Islet of Langerhans (tissue), 1 donor: ENCODE data around the gene ADAMTS2.

Source experiments
- FAIRE-seq: peaks from one replicate; lab custom pipeline; 2011; peaks lifted over from hg19 to GRCh38; lab: Jason Lieb, UNC

ADAMTS2 gene

DNA sequence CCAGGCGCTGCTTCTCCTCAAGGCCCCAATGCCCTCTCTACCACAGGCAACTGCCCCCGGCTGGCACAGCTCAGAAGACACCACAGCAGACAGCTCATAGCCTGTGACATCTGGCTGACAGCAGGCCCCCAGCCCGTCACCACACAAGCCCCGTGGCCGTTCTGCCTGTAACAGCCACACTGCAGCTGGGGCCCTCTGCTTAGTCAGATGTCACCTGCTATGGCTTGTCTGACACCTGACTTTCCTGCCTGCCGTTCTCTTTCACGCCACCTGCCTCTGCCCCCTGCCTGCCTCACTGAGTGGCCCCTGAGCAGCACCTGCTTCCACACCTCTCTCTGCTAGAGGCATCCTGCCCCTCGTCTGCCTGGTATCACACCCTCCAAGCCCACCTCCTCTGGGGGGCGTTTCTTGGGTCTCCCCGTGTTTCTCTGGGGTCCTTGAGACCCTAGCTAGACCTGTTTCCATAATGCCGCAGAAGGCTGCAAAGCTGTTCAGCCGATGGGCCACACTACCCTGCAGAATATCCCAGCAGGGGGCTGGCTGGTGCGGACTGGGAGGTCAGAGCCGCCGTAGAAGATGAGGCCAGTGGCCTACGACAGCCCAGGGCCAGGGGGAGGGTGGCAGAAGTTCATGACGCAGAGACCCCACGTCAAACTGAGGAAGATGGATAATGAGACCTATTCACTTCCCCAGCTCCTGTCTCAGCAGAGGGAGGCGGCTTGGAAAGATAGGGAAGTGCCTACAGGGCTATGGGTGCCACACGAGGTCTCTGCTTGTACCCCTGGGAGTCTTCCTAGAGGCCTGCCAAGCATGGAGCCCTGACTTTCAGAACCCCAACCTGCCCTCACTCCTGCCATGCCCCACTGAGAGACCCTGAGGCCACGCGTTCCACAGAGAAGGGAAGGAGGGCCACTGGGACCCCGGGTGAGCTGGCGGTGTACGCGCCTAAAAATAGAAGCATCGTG, 190.0 kb downstream of the ADAMTS2 start:
- FAIRE-seq, result no peak

DNA sequence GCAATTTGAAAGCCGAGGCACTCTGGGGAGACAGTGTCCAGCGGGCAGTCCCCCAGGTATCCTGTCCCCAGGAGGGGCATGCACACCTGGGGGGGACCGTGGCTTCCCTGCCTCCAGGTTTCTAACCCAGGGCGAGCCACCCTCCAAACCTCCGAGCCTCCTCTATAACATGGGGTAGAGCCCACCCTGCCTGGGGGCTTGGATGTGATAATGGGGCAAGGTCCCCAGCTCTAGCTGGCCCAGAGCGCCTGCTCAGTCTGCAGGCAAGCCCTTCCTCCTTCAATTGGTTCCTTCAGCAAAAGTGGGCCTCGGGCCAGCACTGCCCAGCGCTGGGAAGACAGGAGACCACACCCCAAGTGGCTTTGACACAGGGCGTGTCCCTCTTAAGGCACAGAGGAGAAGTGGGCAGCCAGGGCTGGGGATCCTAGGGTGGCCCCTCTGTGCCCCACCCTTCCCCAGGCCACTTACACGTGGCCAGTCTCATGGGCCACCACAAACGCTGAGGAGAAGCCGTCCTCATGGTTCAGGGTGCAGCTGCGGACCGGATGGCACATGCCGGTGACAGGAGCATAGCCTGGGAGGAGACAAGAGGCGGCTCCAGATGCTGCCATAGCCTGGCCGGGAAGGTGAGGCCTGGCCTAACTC, 190.8 kb downstream of the ADAMTS2 start:
- FAIRE-seq, result no peak

DNA sequence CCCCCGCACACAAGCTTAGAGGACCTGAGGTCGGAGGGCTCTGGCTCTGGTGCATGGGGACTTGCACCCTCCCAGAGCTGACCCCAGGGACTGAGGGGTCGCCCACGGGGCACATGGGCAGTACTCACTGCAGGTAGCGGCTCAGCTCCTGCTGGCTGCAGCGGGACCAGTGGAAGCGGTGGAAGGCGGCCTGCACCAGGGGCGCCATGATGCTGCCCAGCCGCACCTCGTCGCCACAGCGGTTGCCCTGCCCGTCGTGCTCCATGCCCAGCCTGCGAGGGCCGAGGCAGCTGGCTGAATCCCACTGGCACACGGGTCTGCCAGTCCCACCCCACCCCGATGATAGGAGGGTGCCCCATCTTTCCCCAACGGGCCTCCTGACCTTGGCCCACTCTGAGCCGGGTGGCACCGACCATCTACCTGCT, 191.3 kb downstream of the ADAMTS2 start:
- FAIRE-seq, result no peak

DNA sequence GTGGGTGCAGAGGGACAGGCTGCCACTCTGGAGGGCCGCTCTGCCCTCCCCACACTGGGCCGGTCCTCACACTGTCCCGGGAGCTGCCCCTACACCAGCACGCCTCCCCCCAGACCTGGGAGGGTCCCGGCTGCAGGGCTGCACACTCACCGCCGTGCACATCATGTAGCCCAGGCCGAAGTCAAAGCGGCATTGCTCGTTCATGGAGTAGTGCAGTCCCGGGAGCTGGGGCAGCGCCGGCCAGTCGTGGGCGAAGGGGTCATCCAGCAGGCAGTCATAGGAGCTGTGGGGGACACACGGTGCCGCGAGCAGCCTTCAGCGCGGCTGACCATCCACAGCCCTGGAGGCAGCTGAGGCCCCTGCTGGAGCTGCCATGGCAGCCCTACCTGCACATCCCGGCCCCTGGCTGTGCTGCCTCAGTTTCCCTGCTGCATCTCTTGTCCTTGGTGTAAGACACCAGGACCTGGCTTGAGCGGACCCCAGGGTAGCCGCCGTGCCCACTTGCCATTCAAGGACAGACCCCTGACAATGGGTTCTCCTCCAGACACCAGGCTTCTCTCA, 191.8 kb downstream of the ADAMTS2 start:
- FAIRE-seq, result no peak

DNA sequence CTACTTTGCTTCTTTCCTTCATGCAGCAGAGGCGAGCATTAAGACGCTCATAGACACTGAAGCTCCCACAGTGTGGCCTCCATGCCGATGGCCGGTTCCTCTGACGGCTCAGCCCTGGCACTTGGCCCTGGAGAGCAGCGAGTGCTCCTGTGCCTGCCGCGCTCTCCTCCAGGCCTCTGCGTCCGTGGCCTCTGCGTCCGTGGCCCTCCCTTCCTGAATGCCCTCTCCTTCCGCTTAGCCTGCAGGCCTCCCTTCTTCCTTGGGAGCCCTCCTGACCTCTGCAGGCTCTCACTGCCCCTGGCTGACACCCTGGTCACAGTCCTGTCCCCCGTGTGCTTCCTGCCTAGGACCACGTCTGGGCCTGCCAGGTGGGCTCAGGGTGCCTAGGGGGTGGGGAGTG, 192.3 kb downstream of the ADAMTS2 start:
- FAIRE-seq, result no peak

DNA sequence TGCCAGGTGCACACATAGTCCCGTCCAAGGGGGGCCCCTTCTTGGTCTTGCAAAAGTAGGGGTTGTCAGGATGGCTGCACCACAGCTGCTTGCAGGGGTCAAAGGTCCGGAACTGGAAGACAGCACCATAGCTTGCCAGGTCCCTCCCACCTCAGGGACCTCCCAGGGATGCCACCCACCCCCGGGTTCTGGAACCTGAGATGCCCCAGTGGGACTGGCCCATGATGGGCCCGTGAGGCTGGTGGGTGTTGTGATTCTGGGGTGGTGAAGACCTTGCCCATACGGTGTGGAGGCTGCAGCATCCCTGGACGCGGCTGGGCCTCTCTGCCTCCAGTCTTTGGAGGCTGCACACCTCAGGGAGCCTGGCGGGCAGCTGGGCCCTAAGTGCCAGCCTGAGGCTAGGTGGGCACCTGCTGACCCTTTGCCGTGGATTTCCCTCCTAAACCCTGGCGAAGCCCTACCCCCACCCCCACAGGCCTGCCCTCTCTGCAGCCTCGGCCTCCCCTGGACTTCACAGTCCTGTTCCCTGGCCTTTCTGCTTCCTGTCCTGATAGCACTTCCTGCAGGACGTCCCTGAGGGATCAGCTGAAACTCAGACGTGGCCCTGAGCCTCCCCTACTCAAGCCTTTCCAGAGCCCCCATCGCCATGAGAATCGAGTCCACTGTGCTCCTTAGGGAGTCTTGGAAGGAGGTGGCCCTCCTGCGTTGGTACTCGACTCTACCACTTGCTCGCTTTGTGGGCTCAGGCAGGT, 192.9 kb downstream of the ADAMTS2 start:
- no peak for FAIRE-seq

DNA sequence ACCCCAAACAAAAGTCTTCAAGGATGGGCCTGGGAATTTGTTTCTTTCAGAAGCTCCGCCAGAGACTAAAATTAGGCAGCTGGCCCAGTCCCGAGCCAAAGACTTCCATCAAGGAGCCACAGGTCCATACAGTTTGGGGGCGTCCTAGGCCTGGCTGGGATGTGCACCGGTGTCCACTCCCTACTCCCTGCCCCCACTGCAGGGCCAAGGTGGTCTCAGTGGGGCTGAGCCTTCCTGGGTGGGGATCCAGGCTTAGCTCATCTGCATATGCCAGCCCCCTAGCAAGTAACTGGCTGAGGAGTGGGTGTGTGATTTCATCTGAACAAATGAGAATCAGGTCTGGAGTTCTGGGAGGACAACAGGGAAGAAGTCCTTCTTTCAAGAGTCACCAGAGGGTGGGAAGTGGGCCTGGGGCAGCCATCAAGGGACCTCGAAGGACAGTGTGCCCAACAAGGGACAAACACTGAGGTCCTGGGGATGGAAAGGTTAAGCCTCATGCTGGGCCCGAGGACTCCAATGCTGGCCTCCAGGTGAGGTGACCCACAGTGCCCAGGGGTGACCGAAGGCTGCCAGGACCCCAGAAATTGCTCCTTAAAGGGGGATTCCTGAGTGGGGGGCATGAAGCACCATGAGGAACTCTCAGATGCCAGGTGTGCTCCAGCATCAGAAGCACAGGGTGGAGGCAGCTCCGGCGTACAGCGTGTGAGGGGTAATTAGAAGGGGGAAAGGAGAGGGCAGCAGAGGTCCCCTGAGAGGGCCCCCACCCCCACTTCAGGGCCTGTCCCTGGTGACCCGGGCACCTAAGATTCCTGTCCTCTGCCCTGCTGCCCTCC, 193.8 kb downstream of the ADAMTS2 start:
- no peak for FAIRE-seq

DNA sequence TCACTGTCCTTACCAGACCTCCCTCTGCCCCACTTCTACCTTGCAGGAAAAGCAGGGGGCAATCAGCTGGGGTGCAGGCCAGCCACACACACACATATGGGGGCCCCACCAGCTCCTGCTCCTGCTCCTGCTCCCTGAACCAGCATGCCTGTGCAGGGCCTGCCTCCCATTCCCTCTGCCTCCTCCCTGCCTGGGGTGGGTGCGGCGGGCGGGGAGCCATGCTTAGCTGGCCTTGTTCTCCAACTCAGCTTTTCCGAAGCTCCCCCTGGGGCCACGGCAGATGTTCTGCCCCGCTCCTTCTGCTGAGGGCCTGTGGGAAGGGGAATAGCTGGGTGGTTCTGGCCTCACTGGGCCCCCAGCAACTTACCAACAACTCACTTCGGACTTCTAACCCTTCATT, 195.2 kb downstream of the ADAMTS2 start:
- FAIRE-seq, result no peak

DNA sequence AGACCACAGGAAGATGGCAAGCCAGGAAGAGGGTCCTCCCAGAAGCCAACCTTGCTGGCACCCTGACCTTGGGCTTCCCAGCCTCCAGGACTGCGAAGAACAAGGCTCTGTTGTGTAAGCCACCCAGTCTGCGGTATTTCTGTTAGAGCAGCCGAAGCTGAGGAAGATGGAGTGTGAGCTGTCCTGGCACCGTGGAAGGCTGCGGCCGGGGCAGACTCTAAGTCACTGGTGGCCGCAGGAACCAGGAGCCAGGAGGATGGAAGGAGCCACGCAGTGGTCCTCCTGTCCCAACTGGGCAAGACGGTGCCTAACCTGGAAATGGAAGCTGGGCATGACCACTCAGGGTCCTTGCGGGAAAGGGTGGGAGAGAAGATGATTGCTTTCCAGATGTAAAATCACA, 196.0 kb downstream of the ADAMTS2 start:
- no peak for FAIRE-seq

DNA sequence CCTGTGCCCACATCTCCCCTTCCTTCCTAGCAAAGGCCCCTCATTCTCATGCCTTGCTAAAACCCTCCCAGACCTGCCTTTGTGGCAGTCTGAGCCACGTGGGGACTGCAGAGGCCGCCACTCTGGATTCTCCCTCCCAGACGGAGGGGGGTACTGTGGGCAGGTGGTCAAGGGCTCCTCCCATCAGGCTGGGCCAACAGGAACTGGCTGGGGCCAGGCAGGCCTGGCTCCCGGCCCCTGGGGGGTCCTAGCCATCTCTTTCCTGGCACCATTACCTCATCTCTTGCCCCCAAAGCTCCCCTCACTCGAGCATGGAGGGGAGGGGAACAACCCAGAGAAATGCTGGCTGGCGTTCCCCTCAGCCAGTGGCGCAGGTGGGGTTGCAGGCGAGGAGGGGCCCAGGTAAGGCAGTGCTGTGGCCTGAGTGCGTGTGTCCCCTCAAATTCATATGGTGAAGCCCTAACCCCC, 196.5 kb downstream of the ADAMTS2 start:
- FAIRE-seq, result no peak

DNA sequence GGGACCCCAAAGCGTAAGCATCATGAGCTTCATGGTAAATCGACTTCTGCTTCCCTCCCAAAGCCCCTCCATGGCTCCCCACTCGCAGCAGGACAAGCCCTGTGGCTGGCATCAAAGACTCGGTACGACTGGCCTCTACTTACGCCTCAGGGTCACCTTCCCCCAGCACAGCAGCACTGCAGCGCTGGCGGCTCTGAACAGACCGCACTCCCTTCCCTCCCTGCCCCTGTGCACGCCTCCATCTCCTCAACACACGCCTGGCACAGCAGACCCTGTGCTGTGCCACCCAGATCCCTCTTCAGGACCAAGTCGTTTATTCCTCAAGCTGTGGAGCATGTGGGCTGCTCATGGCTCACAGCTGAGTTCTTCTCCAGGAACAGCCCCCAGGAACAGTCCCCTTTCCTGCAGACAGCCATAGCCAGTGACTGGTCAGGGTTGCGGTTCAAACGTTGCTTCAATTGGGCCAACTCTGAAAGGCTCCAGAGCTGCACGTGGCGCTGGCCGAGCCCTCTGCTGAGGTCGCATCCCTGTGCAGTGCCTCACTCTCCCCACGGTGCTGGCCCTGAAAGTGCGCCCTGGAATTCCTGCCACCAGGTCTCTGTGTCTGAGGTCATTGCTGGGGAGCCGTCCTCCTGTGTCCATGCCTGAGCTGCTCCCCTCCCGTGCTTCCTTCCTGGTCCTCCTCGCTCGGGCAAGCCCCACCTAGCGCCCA, 197.1 kb downstream of the ADAMTS2 start:
- FAIRE-seq, result no peak

DNA sequence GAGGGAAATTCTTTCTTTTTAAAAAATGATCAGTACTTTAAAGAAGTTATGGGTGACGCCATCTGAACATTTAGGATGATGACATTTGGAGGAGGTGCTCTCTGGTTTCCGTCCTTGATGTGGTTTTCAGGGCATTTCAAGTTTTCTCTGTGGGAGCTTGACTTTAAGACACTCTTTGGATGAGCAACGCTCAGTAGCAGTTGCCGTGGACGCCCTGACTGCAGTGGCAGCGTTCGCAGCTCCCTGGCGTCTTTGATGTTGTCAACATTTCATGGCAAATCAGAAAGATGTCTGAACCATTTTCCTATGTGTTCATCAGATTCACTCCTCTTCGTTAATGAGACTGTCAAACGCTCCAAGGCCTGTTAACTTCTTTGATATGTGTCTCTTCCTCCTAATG, 199.0 kb downstream of the ADAMTS2 start:
- FAIRE-seq, result no peak

DNA sequence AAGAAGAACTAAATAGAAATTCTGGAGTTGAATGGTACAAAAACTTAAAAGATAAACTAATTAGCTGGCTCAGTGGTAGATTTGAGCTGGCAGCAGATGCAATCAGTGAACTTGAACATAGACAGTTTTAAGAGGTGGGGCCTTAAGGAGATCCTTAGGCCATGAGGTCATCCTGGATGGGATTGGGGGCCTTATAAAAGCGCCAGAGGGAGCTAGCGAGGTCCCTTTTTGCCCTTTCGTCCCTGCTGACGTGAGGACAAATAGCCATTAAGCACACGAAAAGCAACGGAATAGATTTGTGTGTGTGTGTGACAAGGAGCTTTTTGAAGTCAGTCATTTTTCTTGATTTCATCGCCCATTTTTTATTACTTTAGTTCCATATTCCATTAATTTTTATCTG, 201.8 kb downstream of the ADAMTS2 start:
- FAIRE-seq, result no peak

DNA sequence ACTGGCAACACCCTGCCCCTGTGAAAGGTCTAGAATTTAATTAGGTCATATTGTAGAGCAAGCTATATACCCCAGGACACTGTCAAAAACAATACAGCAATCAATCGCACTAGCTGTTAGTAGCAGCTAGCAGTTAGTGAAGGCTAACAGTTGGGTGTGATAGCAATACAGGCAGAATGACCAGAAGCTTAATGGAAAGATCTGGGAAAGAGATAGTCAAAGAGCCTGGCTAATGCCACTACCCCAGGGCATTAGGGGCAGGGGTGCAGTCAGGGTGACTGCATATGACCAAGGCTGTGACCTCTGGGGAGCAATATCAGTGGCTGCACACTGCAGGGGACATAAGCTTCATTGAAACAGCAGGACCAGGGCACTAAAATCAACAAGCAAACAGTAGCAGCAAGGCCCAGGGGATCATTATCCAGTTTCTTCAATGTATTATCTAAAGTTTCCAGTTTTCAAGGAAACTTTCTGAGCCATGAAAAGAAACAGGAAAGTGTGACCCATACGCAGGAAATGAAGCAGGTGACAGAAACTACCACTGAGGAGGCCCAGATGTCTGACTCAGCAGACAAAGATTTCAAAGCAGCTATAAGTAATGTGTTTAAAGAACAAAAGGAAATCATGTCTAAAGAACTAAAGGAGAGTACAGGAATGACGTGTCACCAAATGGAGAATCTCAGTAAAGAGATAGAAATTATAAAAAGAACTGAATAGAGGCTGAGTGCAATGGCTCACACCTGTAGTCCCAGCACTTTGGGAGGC, 202.6 kb downstream of the ADAMTS2 start:
- no peak for FAIRE-seq

DNA sequence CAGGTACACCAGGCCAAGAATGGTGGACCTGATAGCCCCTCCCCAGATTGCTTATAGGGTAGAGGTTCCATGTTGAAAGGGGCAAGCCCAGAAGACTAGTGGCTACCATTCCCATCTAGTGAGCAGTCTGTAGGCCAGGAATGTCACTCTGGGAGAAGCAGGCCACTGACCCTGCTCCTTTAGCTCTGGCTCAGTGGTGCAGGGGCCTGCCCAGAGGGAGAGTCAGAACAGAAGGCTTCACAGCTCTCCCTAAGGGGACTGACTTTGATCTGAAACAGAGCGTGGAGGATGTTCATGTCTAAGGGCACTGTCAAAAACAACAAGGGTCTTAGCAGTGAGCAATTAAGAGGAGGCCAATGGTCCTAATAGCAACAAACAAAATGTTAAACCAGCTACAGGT, 203.4 kb downstream of the ADAMTS2 start:
- FAIRE-seq, result no peak

DNA sequence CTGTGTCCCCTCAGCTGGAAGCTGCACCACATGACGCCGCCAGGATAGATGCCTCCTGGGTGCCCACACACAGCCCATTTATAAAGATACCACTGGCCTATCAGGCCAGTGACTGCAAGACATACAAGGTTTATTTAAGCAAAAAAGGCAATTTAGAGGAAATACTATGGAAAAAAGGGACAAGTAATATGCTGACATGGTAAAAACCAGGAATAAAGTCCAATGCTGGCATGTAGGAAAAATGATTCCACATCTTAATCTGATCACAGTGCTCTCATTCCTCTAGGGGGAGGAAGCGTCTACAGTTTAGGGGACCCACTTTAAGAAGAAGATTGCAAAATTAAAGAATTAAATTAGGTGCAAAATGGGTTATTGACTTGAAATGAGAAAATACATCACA, 205.0 kb downstream of the ADAMTS2 start:
- no peak for FAIRE-seq

DNA sequence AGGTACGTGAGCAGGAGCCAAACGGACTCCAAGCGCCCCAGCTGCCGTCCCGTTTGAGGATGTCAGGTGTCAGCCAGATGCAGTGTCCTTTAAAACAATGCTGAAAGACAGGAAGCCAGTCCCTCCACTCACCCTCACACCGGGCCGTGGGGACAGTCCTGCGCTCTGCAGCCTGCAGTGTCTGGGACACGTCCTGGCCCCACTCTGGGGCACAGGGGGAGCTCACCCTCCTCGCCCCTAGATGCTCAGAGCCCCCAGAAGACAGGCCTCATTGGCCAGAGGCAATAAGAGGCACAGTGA, 205.4 kb downstream of the ADAMTS2 start:
- FAIRE-seq, result no peak

DNA sequence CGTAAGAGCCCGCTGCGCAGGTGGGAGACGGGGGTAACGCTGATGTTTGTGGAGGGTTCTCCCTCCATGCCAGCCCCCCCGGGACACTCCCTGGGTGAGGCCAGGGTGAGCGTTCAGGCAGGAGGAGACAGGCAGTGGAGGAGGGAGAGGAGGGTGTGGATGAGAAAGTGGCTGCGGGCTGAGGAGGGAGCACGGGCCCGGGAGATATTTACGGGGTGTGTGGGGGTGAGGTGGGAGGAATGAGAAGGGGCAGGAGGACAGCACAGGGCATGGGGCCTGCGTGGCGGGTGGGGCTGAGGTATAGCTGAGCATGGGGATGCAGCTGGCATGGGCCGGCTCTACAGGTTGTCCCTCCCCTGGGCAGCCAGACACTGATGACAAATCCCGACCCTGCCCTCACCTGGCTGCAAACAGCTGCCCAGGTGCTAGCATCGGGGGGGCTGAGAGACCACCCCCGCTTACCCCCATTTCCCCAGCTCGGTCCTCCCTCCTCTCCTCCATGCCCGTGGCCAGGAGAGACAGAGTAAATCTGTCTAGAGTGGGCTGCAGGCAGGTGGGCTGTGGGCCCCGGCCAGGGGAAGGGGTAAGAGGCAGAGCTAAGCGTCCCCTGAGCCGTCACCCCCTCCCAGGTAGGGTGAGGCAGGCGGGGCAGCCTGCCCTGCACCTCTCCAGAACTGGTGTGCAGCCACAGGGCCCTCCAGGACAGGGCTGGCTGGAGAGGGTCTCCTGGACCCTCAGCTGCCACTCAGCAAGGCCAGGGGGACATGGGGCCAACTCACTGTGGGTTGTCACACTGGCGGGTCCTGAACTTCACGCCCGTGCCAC, 205.9 kb downstream of the ADAMTS2 start:
- no peak for FAIRE-seq

DNA sequence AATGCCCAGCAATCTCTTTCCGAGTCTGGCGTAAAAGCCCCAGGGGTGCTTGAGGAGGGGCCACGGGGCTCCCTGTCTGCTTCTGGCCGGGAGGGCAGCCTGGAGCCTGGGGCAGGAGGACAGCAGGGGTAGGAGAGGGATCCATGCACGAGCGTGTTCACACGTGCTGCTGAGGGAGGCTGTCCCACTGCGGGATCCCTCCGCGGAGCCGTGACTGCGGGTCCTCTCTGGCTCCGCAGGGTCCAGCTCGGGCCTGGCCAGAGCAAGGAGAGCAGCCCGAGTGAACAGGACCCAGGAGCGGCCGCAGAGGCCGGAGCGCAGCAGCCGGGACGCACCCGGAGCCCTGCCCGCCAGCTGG, 206.7 kb downstream of the ADAMTS2 start:
- FAIRE-seq, result no peak
